RWPE1 (cell line): ENCODE data around the gene CCDC81.

Source experiments
- CTCF ChIA-PET: fragments of 350-600 bp; sonication (Branson Sonifier 250); formaldehyde crosslinking; extraction: SDS; loops from one replicate; lab custom pipeline; 2021; lab: Yijun Ruan, JAX
- POLR2A ChIA-PET: fragments of 400-600 bp; formaldehyde crosslinking; extraction: SDS; loops from one replicate; lab custom pipeline; 2020; ENCODE audit warnings: antibody characterized with exemption; ENCODE audit not compliant: low non-redundant PET; lab: Yijun Ruan, JAX
- DNase-seq: peaks from one replicate; pipeline ENCODE4 v3.0.0; 2012; ENCODE audit warnings: low spot score
- H3K27ac ChIP-seq: fragments of 450-650 bp; 2 replicates; pipeline ENCODE4 v1.5.1; 2017
- TF ChIP-seq, protein P1 (sequence below): fragments of 450-650 bp; conservative IDR thresholded peaks from 2 replicates; pipeline ENCODE4 v1.5.1; 2017; ENCODE audit warnings: low read depth, mild to moderate bottlenecking

Gene CCDC81

DNA sequence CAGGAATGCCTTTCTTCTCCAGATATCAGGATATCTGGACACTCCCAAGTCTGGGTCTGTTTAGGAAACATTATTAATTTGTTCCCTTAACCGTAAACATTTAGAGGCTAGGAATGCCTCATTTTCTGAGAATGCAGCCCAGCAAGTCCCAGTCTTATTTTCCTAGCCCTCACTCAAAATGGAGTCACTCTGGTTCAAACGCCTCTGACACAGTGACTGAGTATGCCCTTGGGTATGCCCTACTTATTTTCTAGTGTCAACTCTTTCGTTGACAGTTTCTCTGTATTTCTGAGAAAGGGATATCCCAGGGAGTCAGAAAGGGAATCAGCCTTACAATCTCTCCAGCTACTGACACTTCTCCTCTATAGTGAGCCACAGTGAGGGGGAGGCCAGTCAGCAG lies 16.0 kb upstream of the CCDC81 start:
- no peak overlapping the region for H3K27ac ChIP-seq
- ChIA-PET CTCF (no interaction called here), POLR2A (no interaction called here)
- DNase-seq, result no peak
- TF ChIP-seq, protein P1, sequence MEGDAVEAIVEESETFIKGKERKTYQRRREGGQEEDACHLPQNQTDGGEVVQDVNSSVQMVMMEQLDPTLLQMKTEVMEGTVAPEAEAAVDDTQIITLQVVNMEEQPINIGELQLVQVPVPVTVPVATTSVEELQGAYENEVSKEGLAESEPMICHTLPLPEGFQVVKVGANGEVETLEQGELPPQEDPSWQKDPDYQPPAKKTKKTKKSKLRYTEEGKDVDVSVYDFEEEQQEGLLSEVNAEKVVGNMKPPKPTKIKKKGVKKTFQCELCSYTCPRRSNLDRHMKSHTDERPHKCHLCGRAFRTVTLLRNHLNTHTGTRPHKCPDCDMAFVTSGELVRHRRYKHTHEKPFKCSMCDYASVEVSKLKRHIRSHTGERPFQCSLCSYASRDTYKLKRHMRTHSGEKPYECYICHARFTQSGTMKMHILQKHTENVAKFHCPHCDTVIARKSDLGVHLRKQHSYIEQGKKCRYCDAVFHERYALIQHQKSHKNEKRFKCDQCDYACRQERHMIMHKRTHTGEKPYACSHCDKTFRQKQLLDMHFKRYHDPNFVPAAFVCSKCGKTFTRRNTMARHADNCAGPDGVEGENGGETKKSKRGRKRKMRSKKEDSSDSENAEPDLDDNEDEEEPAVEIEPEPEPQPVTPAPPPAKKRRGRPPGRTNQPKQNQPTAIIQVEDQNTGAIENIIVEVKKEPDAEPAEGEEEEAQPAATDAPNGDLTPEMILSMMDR, result no peak

DNA sequence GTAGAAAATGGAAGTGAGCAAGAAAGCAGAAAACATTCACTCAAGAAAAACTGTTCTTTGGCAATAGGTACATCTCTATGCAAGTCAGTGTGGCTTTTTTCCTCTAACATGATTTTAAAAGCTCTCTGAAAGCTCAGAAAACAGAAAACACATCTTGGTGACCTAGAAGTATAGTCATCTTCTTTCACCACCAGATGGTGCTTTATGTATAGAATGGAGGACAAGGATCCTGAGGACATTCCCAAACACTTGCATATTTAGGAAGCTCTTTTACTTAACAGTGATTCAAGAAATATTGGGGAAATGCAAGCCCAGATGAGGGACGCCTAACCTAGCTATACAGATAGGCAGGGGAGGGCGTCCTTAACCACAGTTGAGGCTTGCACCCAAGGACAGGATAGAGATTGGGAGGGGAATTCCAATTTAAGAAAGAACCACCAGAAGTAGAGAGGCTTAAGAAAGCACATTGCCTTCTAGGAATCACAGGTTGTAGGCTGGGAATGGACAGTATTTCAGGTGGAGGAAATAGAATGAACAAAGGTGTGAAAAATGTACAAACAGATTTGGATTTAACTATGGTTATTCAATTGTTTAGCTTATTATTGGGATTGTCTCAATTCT lies 13.8 kb upstream of the CCDC81 start:
- POLR2A ChIA-PET, result no interaction called here
- TF ChIP-seq, protein P1, result no peak
- CTCF ChIA-PET, result interaction anchor here (0.5 to 1.5 kb wide), 17 partner anchors 8 to 348 kb away, joined by 3 to 10 read pairs (median 4); no protein-coding TSS in a partner anchor
- DNase-seq, result peak; percentile 45
- H3K27ac ChIP-seq, result no peak overlapping the region

DNA sequence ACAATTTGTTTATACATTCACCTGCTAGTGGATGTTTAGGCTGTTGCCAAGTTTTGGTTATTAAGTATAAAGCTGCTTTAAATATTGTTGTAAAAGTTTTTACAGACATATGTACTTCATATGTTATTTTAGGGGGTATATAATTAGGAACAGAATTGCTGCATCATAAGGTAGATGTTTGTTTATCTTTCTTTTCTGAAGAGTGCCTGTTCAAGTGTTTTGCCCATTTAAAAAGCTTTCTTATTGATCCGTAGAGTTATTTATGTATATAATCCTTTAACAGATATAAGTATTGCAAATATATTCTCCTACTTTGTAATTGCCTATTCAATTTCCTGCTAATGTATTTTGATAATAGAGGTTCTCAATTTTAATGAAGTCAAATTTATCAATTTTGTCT lies 11.3 kb upstream of the CCDC81 start:
- DNase-seq, result no peak
- no peak overlapping the region for H3K27ac ChIP-seq
- POLR2A ChIA-PET, result no interaction called here
- CTCF ChIA-PET, result interaction anchor here (0.6 to 0.7 kb wide), 2 partner anchors 11 to 302 kb away, joined by 3 to 4 read pairs; no protein-coding TSS in a partner anchor
- TF ChIP-seq, protein P1, result no peak

DNA sequence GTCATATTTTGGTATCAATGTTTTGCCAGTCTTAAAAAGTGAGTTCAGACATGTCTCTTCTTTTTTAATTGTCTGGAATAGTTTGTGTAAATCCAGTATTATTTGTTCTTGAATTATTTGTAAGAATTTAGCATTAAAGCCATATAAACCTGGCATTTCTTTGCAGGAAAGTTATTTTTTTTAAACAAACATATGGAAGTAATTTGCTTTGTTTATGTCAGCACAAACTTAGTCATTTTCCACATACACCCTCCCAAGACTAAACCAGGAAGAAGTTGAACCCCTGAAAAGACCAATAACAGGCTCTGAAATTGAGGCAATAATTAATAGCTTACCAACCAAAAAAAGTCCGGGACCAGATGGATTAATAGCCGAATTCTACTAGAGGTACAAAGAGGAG lies 9.1 kb upstream of the CCDC81 start:
- POLR2A ChIA-PET, result no interaction called here
- CTCF ChIA-PET, result no interaction called here
- H3K27ac ChIP-seq, result no peak overlapping the region
- DNase-seq, result no peak
- TF ChIP-seq, protein P1, result no peak

DNA sequence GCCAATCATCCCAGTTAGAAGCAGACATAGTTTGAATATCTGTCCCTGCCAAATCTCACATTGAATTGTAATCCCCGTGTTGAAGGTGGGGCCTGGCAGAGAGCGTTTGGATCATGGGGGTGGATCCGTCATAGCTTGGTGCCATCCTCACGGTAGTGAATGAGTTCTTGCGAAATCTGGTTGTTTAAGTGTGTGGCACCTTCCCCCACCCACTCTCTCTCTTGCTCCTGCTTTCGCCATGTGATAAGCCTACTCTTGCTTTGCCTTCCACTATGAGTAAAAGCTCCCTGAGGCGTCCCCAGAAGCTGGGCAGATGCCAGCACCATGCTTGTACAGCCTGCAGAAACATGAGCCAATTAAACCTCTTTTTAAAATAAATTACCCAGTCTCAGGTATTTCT lies 5.0 kb upstream of the CCDC81 start:
- ChIA-PET POLR2A (no interaction called here), CTCF (interaction anchor here (0.7 to 1.4 kb wide), 2 partner anchors 9 to 54 kb away, joined by 3 to 10 read pairs; no protein-coding TSS in a partner anchor)
- no peak for DNase-seq
- TF ChIP-seq, protein P1, result no peak
- H3K27ac ChIP-seq, result no peak overlapping the region

DNA sequence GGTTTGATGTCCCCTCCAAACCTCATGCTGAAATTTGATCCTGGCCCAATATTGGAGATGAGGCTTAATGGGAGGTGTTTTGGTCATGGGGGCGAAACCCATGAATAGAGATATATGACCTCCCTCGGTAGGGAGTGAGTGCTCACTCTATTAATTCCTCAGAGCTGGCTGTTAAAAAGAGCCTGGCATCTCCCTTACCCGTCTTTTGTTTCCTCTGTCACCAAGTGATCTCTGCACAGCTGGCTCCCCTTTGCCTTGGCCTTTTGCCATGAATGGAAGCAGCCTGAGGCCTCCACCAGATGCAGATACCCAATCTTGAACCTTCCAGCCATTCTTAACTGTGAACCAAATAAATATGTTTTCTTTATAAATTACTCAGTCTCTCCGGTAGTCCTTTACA lies 4.5 kb upstream of the CCDC81 start:
- CTCF ChIA-PET, result no interaction called here
- no peak overlapping the region for H3K27ac ChIP-seq
- TF ChIP-seq, protein P1, result no peak
- POLR2A ChIA-PET, result no interaction called here
- no peak for DNase-seq
